Mucosa of gallbladder (tissue), 1 donor: Measurements from ENCODE around the gene FLII. TPM values are rescaled to one million over a fixed set of nuclear protein-coding genes. Genes with fewer than 3 reads are reported as not detected.

Experiments used
- DNase-seq: peaks from one replicate; pipeline ENCODE4 v3.0.0-alpha.2; 2020; ENCODE audit warnings: low spot score
- total RNA-seq: library from RNA; stranded (reverse); gene quantifications from one replicate; pipeline ENCODE4 v1.2.1, GENCODE V29; 2021
- donor health status: DM: no; HTN: no; CAD: no.

FLII gene
- total RNA-seq, 1 donor from 2014 or later: 290 TPM

GRCh38 chr17:18245038-18245776 is 13.3 kb downstream of the FLII start:
- no peak for DNase-seq

- no peak for DNase-seq
These were observed 17.2 kb downstream of the FLII start for GRCh38 chr17:18241229-18241871.

GRCh38 chr17:18240449-18240848 is 18.1 kb downstream of the FLII start:
- no peak for DNase-seq

- no peak for DNase-seq
These were observed 20.2 kb downstream of the FLII start for GRCh38 chr17:18238299-18238698.

- DNase-seq: no peak
These were observed 21.1 kb downstream of the FLII start for GRCh38 chr17:18237461-18237860.

GRCh38 chr17:18236494-18236893 is 22.0 kb downstream of the FLII start:
- no peak for DNase-seq

GRCh38 chr17:18235743-18236256 is 22.7 kb downstream of the FLII start:
- no peak for DNase-seq

- no peak for DNase-seq
These were observed 23.6 kb downstream of the FLII start for GRCh38 chr17:18234853-18235380.

- no peak for DNase-seq
These were observed 24.6 kb downstream of the FLII start for GRCh38 chr17:18233803-18234518.

GRCh38 chr17:18231164-18231563 is 27.4 kb downstream of the FLII start:
- DNase-seq: no peak

- no peak for DNase-seq
These were observed 28.0 kb downstream of the FLII start for GRCh38 chr17:18230288-18231141.

- no peak for DNase-seq
These were observed 28.8 kb downstream of the FLII start for GRCh38 chr17:18229771-18230170.

GRCh38 chr17:18229254-18229653 is 29.3 kb downstream of the FLII start:
- no peak for DNase-seq

GRCh38 chr17:18228176-18228682 is 30.3 kb downstream of the FLII start:
- no peak for DNase-seq

- no peak for DNase-seq
These were observed 30.9 kb downstream of the FLII start for GRCh38 chr17:18227635-18228034.

- no peak for DNase-seq
These were observed 32.1 kb downstream of the FLII start for GRCh38 chr17:18226284-18226945.

GRCh38 chr17:18225642-18226283 is 32.8 kb downstream of the FLII start:
- no peak for DNase-seq

- DNase-seq: peak; percentile 97
These were observed 33.4 kb downstream of the FLII start, which contains the start of gene LLGL1 for GRCh38 chr17:18225121-18225641. TSS of gene LLGL1 (plus strand) at chr17:18225635. CDS start at chr17:18225683, 48 bp downstream.

GRCh38 chr17:18224387-18225120 is 34.0 kb downstream of the FLII start:
- no peak for DNase-seq
